Measurements from ENCODE around the gene SPAG16. TPM values are rescaled to one million over a fixed set of nuclear protein-coding genes. Genes with fewer than 3 reads are reported as not detected.

Gene SPAG16
- total RNA-seq, 1 experiment from 2014 or later = 0.30 TPM

DNA sequence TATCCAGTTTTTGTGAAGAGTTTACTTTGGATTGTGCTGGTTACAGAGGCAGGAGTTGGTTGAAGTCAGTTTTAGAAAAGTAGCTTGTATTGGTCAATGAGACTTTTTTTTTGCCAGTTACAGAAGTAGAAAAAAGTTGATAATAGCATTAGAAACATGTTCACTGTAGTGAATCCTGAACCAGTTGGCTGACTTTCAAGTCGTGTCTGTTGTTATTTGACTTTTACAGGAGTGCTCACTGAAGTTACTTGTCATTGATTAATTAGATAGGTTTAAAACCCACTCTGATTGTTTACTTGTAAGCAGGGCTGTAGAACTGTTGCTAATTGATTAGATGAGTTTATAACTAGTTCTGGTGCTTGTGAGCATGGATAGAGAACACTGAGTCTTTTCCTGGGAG is 814.5 kb downstream of the SPAG16 start:
- no peaks in the 10 kb centered on the region; a peak in 1 of 4 replicates for H3K4me1 ChIP-seq (ENCODE audit: control insufficient read depth in 1 of 2, insufficient read depth in 2 of 2, low read length in 2 of 2)
- TF ChIP-seq TCF7L2 (IDR thresholded peaks at IDR 0.05; ENCODE audit: borderline replicate concordance, extremely low read depth, insufficient read depth, insufficient read length) = no peak
- RAD21 ChIA-PET (ENCODE audit: low non-redundant PET in 1 of 2, low total read pairs in 2 of 2, uncharacterized antibody in 2 of 2, unreplicated experiment in 2 of 2) = no interaction called here
- no peaks in the 10 kb centered on the region for H3K27me3 ChIP-seq (ENCODE audit: insufficient read depth, low read length)
- H3K9me2 ChIP-seq (ENCODE audit: insufficient read depth) = no peaks in the 10 kb centered on the region
- H3K36me3 ChIP-seq (ENCODE audit: control insufficient read depth in 1 of 2, insufficient read depth in 2 of 2, low read length in 2 of 2) = no peaks in the 10 kb centered on the region
- H2AFZ ChIP-seq (ENCODE audit: low read depth, low read length, poor library complexity, severe bottlenecking) = no peak overlapping the region
- H3K9me3 ChIP-seq (ENCODE audit: control insufficient read depth in 1 of 2, insufficient read depth in 1 of 2, low read depth in 1 of 2, low read length in 2 of 2) = no peaks in the 10 kb centered on the region
- no peaks in the 10 kb centered on the region for H4K20me1 ChIP-seq (ENCODE audit: insufficient read depth)
- H3K4me2 ChIP-seq (ENCODE audit: low read length) = no peak overlapping the region
- H3K79me2 ChIP-seq (ENCODE audit: insufficient read depth, low read length) = no peaks in the 10 kb centered on the region
- H3K9ac ChIP-seq (ENCODE audit: low read length) = no peak overlapping the region
- no TSS peak for BruUV-seq (replicated peaks)
- POLR2A ChIA-PET = no interaction called here
- DNase-seq (ENCODE audit: low read depth, low spot score) (no peak), ATAC-seq (no peak)
- H3K4me3 ChIP-seq (replicated peaks in 1 of 2; ENCODE audit: low read depth in 1 of 2, low read length in 2 of 2) = no peak overlapping the region
- CTCF ChIA-PET = no interaction called here
- intact Hi-C loops (cut with micrococcal nuclease) = no loop called here
- H3K27ac ChIP-seq (ENCODE audit: low read depth, low read length) = no peak overlapping the region

DNA sequence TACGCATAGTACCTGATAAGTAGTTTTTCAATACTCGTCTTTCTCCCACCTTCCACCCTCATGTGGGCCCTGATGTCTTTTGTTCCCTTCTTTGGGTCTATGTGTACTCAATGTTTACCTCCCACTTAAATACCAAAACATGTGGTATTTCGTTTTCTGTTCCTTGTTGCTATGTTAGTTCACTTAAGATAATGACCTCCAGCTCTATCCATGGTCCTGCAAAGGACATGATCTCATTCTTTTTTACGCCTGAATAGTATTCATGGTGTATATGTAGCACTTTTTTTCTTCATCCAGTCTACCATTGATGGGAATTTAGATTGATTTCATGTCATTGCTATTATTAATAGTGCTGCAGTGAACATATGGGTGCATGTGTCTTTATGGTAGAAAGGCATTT is 816.2 kb downstream of the SPAG16 start:
- no peaks in the 10 kb centered on the region for H3K9me3 ChIP-seq (ENCODE audit: control insufficient read depth in 1 of 2, insufficient read depth in 1 of 2, low read depth in 1 of 2, low read length in 2 of 2)
- H3K9ac ChIP-seq (ENCODE audit: low read length) = no peak overlapping the region
- POLR2A ChIA-PET = no interaction called here
- H3K27ac ChIP-seq (ENCODE audit: low read depth, low read length) = no peak overlapping the region
- CTCF ChIA-PET = no interaction called here
- H3K9me2 ChIP-seq (ENCODE audit: insufficient read depth) = no peaks in the 10 kb centered on the region
- no peak overlapping the region for H3K4me3 ChIP-seq (replicated peaks in 1 of 2; ENCODE audit: low read depth in 1 of 2, low read length in 2 of 2)
- no peak for TF ChIP-seq YY1 (IDR thresholded peaks at IDR 0.05; ENCODE audit: extremely low read depth, insufficient replicate concordance, low read depth, low read length)
- intact Hi-C loops (cut with micrococcal nuclease) = no loop called here
- no TSS peak for BruUV-seq (replicated peaks)
- H3K4me1 ChIP-seq (ENCODE audit: control insufficient read depth in 1 of 2, insufficient read depth in 2 of 2, low read length in 2 of 2) = no peaks in the 10 kb centered on the region; a peak in 1 of 4 replicates
- RAD21 ChIA-PET (ENCODE audit: low non-redundant PET in 1 of 2, low total read pairs in 2 of 2, uncharacterized antibody in 2 of 2, unreplicated experiment in 2 of 2) = no interaction called here
- no peaks in the 10 kb centered on the region for H3K36me3 ChIP-seq (ENCODE audit: control insufficient read depth in 1 of 2, insufficient read depth in 2 of 2, low read length in 2 of 2)
- ATAC-seq (no peak), DNase-seq (ENCODE audit: low read depth, low spot score) (no peak)
- no peak overlapping the region for H2AFZ ChIP-seq (ENCODE audit: low read depth, low read length, poor library complexity, severe bottlenecking)
- no peak overlapping the region for H3K4me2 ChIP-seq (ENCODE audit: low read length)
- H3K79me2 ChIP-seq (ENCODE audit: insufficient read depth, low read length) = no peaks in the 10 kb centered on the region
- H3K27me3 ChIP-seq (ENCODE audit: insufficient read depth, low read length) = no peaks in the 10 kb centered on the region
- no peaks in the 10 kb centered on the region for H4K20me1 ChIP-seq (ENCODE audit: insufficient read depth)
